ENCODE measurements around the gene GOPC.

GOPC gene

DNA sequence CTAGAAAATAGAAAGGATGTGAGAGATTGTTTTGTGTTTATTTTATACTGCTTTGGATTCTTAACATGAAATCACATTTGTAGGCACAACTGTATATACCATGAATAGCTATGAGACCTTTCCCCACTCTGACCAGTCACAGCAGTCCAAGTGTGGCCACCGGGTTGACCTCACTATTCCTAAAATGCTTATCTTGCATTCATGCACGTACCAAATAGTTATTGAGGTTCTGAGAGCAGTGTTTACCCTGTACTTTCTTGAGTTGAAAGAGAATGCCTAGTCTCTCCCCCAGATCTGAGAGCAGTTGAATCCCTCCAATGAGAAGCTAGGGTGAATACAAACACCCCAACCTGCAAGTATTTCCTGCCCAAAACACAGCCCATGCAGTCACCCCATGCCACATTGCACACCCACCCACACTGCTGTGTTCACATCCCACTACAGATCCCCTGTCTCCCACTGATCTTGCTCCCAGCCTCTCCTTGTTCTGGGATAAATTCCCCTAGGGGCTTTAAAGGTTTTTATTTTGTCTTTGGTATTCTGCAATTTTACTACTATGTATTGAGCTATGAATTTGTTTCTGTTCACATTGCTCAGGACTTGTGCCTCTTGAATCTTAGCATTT, 51.6 kb downstream of the GOPC start:
- Histone ChIP-seq H2AFZ (ENCODE audit: low read depth, low read length) (no peak overlapping the region), H3K9me3 (ENCODE audit: low read length) (no peaks in the 10 kb centered on the region), H3K4me1 (ENCODE audit: insufficient read depth, low read length) (no peaks in the 10 kb centered on the region), H3K36me3 (ENCODE audit: insufficient read depth, low read length) (peaks cover 10% of the 10 kb centered on the region), H3K27me3 (ENCODE audit: insufficient read depth, low read length) (no peaks in the 10 kb centered on the region), H3K4me3 (ENCODE audit: low read length) (no peak overlapping the region)

DNA sequence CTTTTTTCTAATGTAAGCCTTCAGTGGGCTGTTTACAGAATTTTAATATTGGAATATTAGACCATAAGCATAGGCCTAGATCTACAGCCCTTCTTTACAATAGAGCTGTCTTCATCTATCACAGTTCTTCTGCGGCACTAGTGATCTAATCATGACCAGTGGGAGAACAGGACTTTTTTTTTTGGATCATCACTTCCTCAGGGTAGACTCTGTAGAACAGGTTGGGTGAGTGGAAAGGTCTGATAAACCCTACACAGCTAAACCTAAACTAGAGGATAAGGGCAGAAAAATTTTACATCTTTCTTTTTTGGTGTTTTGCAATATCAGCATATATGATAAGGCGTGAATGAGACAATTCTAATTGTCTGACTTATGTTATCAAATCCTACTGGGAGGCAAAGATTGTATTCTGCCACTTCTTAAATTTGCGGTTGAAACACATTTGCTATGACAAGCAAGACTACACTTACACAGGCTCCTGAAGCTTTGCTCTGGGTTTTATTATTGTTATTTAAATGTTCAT, 52.2 kb downstream of the GOPC start:
- no peaks in the 10 kb centered on the region for H3K4me1 ChIP-seq (ENCODE audit: insufficient read depth, low read length)
- no peaks in the 10 kb centered on the region for H3K27me3 ChIP-seq (ENCODE audit: insufficient read depth, low read length)
- H3K4me3 ChIP-seq (ENCODE audit: low read length) = no peak overlapping the region
- no peak overlapping the region for H2AFZ ChIP-seq (ENCODE audit: low read depth, low read length)
- no peaks in the 10 kb centered on the region for H3K9me3 ChIP-seq (ENCODE audit: low read length)
- H3K36me3 ChIP-seq (ENCODE audit: insufficient read depth, low read length) = peaks cover 11% of the 10 kb centered on the region

DNA sequence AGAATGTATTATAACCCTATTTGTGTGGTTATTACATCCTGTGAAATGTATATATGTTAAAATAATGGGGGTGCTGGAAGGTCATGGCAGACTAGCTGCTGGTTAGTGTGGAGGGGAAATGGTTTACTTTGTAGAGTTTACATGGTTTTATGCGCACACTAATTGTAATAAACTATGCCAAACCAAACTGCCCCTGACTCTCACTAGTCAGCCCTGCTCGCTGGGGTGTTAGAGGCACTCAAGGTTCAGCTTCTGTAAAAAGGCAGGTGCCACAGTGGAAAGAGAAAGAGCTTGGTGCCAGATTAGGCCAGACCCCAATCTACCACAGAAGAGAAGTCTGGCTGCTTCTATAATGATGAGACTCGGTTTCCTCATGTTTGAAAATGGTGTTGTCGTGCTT, 52.7 kb downstream of the GOPC start:
- no peaks in the 10 kb centered on the region for H3K9me3 ChIP-seq (ENCODE audit: low read length)
- H3K27me3 ChIP-seq (ENCODE audit: insufficient read depth, low read length) = no peaks in the 10 kb centered on the region
- no peaks in the 10 kb centered on the region for H3K4me1 ChIP-seq (ENCODE audit: insufficient read depth, low read length)
- no peak overlapping the region for H3K4me3 ChIP-seq (ENCODE audit: low read length)
- no peak overlapping the region for H2AFZ ChIP-seq (ENCODE audit: low read depth, low read length)
- H3K36me3 ChIP-seq (ENCODE audit: insufficient read depth, low read length) = peaks cover 14% of the 10 kb centered on the region

DNA sequence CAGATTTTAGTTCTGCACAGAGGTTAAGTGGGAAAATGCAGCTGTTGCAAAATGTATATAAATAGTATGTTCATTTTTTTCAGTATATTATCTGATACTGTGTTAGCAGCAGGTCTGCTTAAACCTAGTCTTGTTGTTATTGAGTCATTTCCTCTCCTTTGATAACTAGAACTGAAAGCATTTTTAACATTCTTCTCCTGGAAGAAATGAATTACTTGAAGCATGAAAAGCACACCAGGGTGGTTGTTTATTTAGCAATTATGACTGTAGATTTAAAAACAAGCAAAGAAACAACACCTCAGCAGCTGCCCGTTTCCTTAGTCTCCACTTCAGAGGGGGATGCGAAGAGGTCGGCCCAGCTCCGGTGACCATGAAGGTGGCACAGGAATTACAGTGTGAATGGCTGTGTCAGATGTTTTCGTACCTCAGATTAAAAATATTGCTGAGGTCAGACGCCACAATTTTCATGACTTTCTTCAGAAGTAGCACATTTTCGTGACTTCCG, 53.5 kb downstream of the GOPC start:
- Histone ChIP-seq H2AFZ (ENCODE audit: low read depth, low read length) (no peak overlapping the region), H3K9me3 (ENCODE audit: low read length) (no peaks in the 10 kb centered on the region), H3K36me3 (ENCODE audit: insufficient read depth, low read length) (peaks cover 14% of the 10 kb centered on the region), H3K27me3 (ENCODE audit: insufficient read depth, low read length) (no peaks in the 10 kb centered on the region), H3K4me1 (ENCODE audit: insufficient read depth, low read length) (no peaks in the 10 kb centered on the region), H3K4me3 (ENCODE audit: low read length) (no peak overlapping the region)

DNA sequence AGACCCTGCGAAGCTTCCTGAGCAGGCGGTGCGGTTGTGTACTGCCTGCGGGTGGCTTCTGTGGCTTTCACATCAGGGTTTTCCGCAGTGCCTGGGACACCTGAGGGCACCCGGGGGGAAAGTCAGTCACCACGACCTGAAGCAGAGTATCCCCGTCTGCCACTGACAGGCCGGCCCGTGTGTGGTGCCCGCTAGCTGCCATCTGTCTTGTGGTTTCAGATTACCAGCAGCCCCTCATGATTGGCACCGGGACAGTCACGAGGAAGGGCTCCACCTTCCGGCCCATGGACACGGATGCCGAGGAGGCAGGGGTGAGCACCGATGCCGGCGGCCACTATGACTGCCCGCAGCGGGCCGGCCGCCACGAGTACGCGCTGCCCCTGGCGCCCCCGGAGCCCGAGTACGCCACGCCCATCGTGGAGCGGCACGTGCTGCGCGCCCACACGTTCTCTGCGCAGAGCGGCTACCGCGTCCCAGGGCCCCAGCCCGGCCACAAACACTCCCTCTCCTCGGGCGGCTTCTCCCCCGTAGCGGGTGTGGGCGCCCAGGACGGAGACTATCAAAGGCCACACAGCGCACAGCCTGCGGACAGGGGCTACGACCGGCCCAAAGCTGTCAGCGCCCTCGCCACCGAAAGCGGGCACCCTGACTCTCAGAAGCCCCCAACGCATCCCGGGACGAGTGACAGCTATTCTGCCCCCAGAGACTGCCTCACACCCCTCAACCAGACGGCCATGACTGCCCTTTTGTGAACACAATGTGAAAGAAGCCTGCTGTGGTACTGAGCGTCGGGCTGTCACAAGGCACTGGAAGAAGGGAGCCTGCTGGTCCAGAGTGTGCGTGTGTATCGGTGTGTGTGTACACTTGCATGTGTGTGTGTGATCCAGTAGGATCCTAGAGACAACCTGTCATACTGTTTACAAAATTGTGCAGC, 54.4 kb downstream of the GOPC start:
- Histone ChIP-seq H3K4me3 (ENCODE audit: low read length) (no peak overlapping the region), H3K9me3 (ENCODE audit: low read length) (no peaks in the 10 kb centered on the region), H3K27me3 (ENCODE audit: insufficient read depth, low read length) (no peaks in the 10 kb centered on the region), H3K4me1 (ENCODE audit: insufficient read depth, low read length) (no peaks in the 10 kb centered on the region), H3K36me3 (ENCODE audit: insufficient read depth, low read length) (peaks cover 14% of the 10 kb centered on the region), H2AFZ (ENCODE audit: low read depth, low read length) (no peak overlapping the region)

DNA sequence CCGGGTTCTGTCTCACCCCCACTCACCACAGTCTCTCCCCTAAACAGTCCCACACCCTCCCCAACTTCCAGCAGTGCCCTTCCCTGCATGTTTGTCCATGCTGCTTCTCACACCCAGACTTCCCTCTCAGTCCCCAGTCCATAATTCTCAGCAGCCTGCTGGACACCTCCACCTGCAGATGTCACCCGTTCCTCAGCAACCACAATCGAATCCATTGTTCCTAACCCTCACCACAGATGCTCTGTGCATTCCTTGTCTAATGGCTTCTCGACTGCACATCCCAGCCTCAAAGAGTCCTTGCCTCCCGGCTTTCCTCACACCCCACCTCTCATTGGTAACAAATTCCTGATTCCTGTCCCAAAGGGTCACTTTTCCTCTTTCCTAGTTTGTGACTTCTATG, 55.6 kb downstream of the GOPC start:
- no peak overlapping the region for H2AFZ ChIP-seq (ENCODE audit: low read depth, low read length)
- H3K27me3 ChIP-seq (ENCODE audit: insufficient read depth, low read length) = no peaks in the 10 kb centered on the region
- H3K9me3 ChIP-seq (ENCODE audit: low read length) = no peaks in the 10 kb centered on the region
- H3K4me3 ChIP-seq (ENCODE audit: low read length) = no peak overlapping the region
- no peaks in the 10 kb centered on the region for H3K4me1 ChIP-seq (ENCODE audit: insufficient read depth, low read length)
- H3K36me3 ChIP-seq (ENCODE audit: insufficient read depth, low read length) = peaks cover 14% of the 10 kb centered on the region

DNA sequence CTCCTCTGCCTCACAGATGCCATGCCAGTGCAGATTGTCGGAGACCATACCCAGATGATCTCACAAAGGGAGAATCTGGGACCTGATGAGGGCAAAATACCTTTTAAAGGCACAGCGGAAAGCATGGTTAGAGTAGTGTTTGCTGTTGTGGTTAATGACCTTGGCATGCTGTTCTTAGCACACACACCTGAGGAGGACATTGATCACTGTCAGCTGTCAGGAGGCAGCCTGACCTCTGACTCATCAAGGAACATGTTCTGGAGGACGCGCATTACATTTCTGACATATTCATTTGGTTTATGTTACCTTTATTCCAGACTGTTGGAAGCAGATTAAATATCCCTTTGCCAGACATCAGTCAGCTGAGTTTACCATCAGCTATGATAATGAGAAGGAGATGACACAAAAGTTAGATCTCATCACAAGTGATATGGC, 57.1 kb downstream of the GOPC start:
- Histone ChIP-seq H3K36me3 (ENCODE audit: insufficient read depth, low read length) (peaks cover 20% of the 10 kb centered on the region), H3K9me3 (ENCODE audit: low read length) (no peaks in the 10 kb centered on the region), H3K27me3 (ENCODE audit: insufficient read depth, low read length) (no peaks in the 10 kb centered on the region), H3K4me3 (ENCODE audit: low read length) (no peak overlapping the region), H3K4me1 (ENCODE audit: insufficient read depth, low read length) (no peaks in the 10 kb centered on the region), H2AFZ (ENCODE audit: low read depth, low read length) (no peak overlapping the region)

DNA sequence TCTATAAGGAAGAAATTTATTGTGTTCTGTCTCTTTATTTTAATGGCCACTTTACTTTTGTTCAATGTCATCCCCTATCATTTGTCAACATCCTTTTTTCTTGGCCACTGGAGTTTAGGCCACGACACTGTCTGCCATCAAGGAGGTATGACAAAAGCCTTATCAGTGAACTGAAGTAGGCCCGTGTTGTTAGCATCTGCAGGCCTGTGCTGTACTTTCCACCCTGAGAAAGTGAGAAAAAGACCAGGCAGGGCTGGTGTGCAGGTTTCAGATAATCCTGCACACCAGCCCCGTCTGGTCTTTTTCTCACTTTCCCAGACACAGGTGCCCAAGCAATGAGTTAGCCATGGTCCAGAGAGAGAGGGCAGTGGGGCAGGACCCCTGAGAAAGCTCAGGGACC, 57.6 kb downstream of the GOPC start:
- H3K27me3 ChIP-seq (ENCODE audit: insufficient read depth, low read length) = no peaks in the 10 kb centered on the region
- no peak overlapping the region for H2AFZ ChIP-seq (ENCODE audit: low read depth, low read length)
- H3K36me3 ChIP-seq (ENCODE audit: insufficient read depth, low read length) = peaks cover 20% of the 10 kb centered on the region
- H3K9me3 ChIP-seq (ENCODE audit: low read length) = no peaks in the 10 kb centered on the region
- H3K4me3 ChIP-seq (ENCODE audit: low read length) = no peak overlapping the region
- no peaks in the 10 kb centered on the region for H3K4me1 ChIP-seq (ENCODE audit: insufficient read depth, low read length)

DNA sequence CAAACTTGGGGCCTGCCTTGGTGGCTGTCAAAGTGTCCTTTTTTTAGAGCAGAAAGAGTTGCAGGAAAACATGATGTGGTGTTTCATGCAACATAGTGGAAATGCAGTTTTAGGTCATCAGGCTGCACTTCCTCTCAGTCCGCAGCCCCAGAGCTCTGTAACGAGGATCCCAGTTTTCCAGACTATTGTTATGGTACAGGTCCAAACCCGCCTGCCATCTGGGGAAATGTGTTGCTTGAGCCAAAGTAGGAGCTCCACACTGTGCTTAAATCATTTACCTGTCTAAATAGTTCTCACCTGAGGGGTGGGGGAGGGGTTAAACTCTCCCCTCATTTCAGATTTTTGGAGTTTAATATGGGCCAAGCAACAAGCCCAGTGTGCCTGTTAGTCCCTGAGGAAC, 59.8 kb downstream of the GOPC start:
- Histone ChIP-seq H2AFZ (ENCODE audit: low read depth, low read length) (no peak overlapping the region), H3K36me3 (ENCODE audit: insufficient read depth, low read length) (peaks cover 24% of the 10 kb centered on the region), H3K4me1 (ENCODE audit: insufficient read depth, low read length) (no peaks in the 10 kb centered on the region), H3K27me3 (ENCODE audit: insufficient read depth, low read length) (no peaks in the 10 kb centered on the region), H3K9me3 (ENCODE audit: low read length) (no peaks in the 10 kb centered on the region), H3K4me3 (ENCODE audit: low read length) (no peak overlapping the region)

DNA sequence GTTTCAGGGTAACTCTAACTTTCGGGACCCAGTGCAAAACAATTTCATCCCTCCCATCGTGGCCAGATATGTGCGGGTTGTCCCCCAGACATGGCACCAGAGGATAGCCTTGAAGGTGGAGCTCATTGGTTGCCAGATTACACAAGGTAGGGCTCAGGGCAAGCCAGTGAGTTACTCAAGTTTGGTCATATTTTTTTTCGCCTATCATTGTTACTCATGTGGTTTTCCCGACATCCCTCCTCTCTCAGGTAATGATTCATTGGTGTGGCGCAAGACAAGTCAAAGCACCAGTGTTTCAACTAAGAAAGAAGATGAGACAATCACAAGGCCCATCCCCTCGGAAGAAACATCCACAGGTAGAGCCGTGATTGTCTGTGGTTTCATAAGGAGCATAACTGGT, 61.6 kb downstream of the GOPC start:
- Histone ChIP-seq H3K4me3 (ENCODE audit: low read length) (no peak overlapping the region), H3K9me3 (ENCODE audit: low read length) (no peaks in the 10 kb centered on the region)

DNA sequence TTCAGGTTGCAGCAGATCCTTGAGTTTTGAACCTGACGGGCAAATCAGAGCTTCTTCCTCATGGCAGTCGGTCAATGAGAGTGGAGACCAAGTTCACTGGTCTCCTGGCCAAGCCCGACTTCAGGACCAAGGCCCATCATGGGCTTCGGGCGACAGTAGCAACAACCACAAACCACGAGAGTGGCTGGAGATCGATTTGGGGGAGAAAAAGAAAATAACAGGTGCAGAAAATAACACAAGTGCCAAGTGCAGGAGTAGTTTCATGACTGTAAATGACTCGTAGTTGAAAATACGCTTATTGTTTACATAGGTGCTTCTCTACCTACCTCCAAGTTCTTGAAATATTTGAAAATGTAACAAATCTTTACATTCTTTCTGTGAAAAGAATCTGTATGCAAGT, 63.7 kb downstream of the GOPC start:
- Histone ChIP-seq H3K4me1 (ENCODE audit: insufficient read depth, low read length) (no peaks in the 10 kb centered on the region), H3K27me3 (ENCODE audit: insufficient read depth, low read length) (no peaks in the 10 kb centered on the region), H2AFZ (ENCODE audit: low read depth, low read length) (no peak overlapping the region), H3K4me3 (ENCODE audit: low read length) (no peak overlapping the region), H3K36me3 (ENCODE audit: insufficient read depth, low read length) (peaks cover 12% of the 10 kb centered on the region), H3K9me3 (ENCODE audit: low read length) (no peaks in the 10 kb centered on the region)

More for the DNA sequence above, 61.6 kb downstream of the GOPC start:
- H3K27me3 ChIP-seq (ENCODE audit: insufficient read depth, low read length) = no peaks in the 10 kb centered on the region
- H3K36me3 ChIP-seq (ENCODE audit: insufficient read depth, low read length) = peaks cover 16% of the 10 kb centered on the region
- H3K4me1 ChIP-seq (ENCODE audit: insufficient read depth, low read length) = no peaks in the 10 kb centered on the region
- H2AFZ ChIP-seq (ENCODE audit: low read depth, low read length) = no peak overlapping the region

DNA sequence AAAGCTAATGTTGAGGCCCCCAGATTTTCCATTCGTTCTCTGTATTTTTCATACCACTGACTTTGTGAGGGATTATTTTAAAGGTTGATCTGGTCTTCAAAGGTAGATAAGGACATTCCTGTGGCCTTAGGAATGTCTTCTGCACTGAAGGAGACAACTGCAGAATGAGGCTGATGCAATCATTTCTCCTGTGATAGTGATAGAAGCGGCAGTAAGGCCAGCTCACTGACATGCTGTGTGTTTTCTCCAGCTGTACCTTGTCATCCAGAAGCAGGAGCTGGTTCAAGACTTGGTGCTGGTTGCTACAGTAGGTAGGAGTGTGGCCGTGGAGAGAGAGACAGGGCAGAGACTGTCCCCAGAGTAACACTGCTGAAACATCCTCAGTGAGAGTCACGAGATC, 66.0 kb downstream of the GOPC start:
- Histone ChIP-seq H3K27me3 (ENCODE audit: insufficient read depth, low read length) (no peaks in the 10 kb centered on the region), H3K4me1 (ENCODE audit: insufficient read depth, low read length) (no peaks in the 10 kb centered on the region), H3K4me3 (ENCODE audit: low read length) (no peak overlapping the region), H2AFZ (ENCODE audit: low read depth, low read length) (no peak overlapping the region), H3K36me3 (ENCODE audit: insufficient read depth, low read length) (peaks cover 12% of the 10 kb centered on the region), H3K9me3 (ENCODE audit: low read length) (no peaks in the 10 kb centered on the region)

DNA sequence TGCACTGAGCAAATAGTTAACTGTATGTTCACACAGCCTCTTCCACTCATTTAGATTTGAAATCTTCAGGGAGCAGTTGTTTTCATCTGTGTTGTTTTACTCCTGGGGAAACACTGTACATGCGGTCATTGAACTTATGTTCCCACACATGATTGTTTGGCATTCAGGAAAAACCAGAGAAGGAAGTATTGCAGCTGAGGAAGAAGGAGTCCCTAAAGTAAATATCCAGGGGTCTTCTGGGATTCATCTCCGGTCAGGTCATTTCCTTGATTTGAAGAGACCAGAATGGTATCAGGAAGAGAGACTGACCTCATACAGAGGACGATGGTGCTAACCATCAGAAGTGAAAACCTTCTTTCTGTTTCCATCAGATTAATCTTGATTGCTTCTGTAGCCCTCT, 67.3 kb downstream of the GOPC start:
- no peaks in the 10 kb centered on the region for H3K4me1 ChIP-seq (ENCODE audit: insufficient read depth, low read length)
- no peak overlapping the region for H3K4me3 ChIP-seq (ENCODE audit: low read length)
- no peaks in the 10 kb centered on the region for H3K27me3 ChIP-seq (ENCODE audit: insufficient read depth, low read length)
- H3K36me3 ChIP-seq (ENCODE audit: insufficient read depth, low read length) = peaks cover 6% of the 10 kb centered on the region
- no peak overlapping the region for H2AFZ ChIP-seq (ENCODE audit: low read depth, low read length)
- no peaks in the 10 kb centered on the region for H3K9me3 ChIP-seq (ENCODE audit: low read length)
